GM18861 (cell line): ENCODE results near the gene PAK4.
"Not testable (repeated sequence)": the region's sequence is repeated elsewhere in the genome, so short reads cannot be mapped to it uniquely, and the experiment has no call there.

Experiments used
- ATAC-seq: cut with Tn5 transposase; IDR thresholded peaks from one replicate; pipeline ENCODE4 v1.9.1; 2021; ENCODE audit not compliant: unreplicated experiment

PAK4 gene

GRCh38 chr19:39128516-39129079 is 3.0 kb downstream of the PAK4 start:
- no peak for ATAC-seq

- no peak for ATAC-seq
These were observed 3.5 kb downstream of the PAK4 start for GRCh38 chr19:39129116-39129515.

DNA sequence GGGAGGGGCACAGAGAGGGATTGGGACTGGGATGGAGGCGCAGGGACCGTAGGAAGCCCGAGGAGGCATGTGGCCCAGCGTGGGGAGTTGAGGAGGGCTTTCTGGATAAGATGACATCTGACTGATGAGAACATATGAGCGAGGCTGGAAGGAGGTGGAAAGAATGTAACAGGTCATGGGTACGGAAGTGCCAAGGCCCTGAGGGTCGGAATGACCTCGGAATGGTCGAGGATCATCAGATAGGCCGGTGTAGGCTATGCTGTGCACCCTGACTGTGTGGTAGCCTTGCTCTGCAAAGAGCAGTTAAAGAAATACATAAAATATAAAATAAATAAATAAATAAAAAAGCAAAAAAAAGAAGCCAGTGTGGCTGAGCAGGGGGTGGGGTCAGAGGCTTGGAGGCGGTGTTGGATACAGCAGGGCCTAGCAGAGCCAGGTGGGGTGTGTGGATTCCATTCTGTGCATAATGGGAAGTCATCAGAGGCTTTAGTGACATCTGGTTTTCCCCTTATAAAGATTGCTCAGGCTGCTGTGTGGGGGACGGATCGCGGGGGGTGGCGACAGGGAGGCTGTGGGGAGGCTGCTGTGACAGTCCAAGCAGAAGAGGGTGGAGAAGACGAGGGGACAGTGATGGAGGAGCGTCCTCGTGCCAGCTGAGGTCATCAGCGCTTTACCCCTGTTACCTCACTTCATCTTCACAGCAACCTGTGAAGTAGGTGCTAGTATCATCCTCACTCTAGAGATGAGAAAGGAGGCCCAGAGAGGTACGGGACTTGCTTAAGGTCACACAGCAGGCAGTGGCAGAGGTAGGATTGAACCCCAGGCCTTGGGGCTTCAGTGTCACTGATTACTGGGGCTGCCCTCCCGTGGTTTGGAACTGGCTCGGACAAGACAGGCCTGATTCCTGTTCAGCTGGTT is 5.0 kb downstream of the PAK4 start:
- no peak for ATAC-seq

DNA sequence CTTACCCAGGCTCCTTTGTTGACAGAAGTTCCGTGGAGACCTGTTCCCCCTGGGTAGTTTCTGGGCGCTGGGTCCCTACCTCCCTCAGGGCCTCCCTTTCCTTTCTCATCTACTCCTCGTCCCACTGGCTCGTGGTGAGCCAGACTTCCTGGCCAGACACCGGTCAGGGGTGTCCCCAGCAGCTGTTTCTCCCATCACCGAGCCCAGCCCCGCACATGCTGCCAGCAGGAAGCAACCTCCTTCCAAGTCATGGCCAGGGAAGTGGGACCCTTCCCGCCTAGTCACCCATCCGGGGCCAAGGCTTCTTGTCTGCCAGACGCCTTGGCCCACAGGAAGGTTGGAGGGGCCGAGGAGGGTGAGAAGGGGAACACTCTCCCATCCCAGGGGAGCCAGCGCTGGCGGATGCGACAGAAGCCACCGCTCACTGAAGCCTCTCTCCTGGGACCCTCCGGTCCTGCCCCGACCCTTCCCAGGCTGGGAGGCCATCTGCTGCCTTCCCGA is 5.7 kb downstream of the PAK4 start:
- ATAC-seq, result no peak

GRCh38 chr19:39132344-39132969 is 6.9 kb downstream of the PAK4 start:
- ATAC-seq, result no peak

DNA sequence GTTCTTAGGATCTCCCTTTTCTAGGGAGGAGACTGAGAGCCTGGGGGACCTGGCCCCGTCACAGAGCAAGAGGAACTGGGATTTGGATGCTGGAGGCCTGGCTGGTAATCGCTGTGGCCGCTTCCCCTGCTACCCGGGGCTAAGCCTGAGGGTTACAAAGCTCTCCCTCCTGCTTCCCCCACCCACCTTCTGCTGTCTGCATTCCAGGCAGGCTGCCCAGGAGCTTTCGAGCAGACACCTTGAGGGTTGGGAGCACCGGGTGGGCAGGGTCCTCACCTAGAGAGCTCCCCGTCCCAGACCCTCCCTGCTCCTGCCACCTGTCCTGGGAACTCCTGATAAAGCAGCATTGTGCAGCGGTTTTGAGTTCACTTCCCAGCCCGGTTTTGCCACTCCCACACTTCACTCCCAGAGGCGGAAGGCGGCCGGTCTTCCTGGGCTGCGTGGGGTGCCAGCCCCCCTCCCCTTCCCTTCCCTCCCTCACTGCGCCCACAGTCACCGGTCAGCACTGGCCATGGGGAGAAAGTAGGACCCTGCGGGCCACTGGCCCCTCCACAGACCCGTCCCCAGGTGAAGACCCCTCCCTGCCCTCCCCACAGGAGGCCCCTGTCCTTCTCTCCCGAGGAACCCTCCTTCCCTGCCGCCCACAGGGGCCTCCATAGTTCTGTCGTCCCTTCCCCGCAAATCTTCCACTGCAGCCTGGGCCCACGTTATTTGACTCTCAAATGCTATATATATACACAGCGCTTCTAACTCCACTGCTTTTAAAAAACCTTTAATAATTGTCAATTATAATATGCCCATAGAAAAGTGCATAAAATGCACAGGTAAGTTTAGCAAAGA is 8.1 kb downstream of the PAK4 start:
- no peak for ATAC-seq

DNA sequence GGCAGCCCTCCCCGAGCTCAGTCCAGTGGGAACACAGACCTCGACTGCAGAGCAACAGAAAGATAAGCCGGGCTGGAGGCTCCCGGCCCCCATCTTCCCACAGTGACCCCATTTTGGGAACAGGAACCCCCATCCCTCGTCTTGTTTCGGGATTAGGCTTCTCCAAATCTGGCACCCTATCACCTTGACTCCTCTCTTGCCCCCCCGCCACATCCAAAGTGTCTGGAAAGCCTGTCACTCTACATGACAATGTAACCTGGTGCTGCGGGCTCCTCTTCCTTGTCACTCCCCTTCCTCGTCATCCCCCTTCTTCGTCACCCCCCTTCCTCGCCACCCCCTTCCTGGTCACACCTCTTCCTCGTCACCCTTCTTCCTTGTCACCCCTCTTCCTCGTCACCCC is 10.1 kb downstream of the PAK4 start:
- ATAC-seq, result no peak

- no peak for ATAC-seq
These were observed 10.8 kb downstream of the PAK4 start for GRCh38 chr19:39136225-39136940.

DNA sequence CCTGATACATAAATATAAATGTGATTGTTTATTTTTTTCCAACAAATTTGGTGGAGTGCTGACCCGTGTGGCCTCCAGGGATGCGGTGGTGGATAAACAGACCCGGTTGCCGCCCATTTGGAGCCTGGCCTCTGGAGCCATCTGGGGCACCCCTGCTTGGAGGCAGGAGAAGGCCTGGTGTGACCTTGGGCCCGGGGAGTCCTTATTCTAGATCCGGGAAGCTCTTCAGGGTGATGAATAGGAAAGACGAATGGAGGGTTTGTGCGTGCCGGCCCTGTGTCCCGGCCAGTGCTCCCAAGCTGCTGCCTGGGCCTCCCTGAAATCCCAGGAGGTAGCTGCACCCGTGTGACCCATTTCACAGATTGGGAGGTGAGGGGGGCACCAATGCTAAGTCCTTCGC is 11.5 kb downstream of the PAK4 start:
- ATAC-seq, result no peak

GRCh38 chr19:39138221-39139211 is 12.9 kb downstream of the PAK4 start:
- ATAC-seq, result no peak

- ATAC-seq, result no peak
These were observed 13.8 kb downstream of the PAK4 start for GRCh38 chr19:39139305-39139874.

DNA sequence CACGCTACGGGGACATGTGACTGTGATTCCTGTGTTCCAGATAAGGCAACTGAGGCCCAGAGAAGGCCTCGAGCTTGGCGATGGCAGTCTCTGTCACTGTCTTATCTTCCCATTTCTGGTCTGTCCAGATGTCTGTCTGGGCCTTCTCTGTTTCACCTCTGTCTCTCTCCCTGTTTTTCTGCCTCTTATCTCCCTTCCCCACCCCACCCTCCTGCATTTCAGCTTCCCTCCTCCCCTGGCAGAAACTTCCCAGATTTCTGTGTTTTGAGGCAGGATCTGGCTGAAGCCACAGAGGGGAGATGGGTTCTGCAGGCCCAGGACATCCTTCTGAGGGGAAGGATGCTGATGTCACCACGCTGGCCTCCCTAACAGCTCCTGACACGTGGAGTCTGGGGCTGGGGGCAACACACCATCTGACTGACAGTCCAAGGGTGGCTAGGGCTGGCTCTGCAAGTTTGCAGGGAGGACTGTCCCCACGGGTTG is 14.4 kb downstream of the PAK4 start:
- ATAC-seq, result no peak

DNA sequence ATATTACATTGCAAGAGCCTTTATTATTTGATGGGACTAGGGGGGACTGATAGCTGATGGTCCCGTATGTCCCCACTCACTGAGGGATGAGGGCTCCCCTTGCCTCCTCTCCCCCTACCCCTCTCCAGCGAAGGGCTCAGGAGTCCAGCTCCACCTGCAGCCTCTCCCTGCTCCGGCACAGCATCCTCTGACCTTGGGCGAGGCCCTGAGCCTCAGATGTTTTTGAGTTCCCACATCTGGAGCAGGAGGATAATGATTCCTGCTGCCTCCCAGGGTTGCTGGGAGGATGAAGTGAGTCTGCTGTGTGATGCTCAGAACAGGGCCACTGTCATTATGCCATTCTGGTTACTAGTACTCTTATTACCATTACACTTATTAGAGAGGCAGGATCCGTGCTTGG is 15.0 kb downstream of the PAK4 start:
- no peak for ATAC-seq

- no peak for ATAC-seq
These were observed 16.3 kb downstream of the PAK4 start for GRCh38 chr19:39141929-39142328.

DNA sequence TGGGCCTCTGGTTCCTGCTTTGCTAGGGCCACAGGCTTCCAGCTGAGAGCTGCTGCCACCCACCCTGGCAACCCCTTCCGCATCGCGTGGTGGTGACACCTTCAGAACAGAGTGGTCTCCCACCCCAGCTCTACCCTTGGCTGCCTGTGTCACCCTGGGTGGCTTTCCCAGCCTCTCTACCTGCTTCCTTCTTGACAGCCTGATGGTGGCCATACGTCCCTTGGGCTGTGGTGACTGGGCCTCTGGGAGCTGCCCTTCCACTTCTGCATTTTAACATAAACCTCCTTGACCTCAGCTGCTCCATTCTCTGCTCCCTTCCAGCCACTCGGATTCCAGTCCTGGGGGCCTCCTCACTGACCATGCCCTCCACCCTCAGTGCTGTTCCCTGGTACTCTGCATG is 17.0 kb downstream of the PAK4 start:
- ATAC-seq, result no peak

DNA sequence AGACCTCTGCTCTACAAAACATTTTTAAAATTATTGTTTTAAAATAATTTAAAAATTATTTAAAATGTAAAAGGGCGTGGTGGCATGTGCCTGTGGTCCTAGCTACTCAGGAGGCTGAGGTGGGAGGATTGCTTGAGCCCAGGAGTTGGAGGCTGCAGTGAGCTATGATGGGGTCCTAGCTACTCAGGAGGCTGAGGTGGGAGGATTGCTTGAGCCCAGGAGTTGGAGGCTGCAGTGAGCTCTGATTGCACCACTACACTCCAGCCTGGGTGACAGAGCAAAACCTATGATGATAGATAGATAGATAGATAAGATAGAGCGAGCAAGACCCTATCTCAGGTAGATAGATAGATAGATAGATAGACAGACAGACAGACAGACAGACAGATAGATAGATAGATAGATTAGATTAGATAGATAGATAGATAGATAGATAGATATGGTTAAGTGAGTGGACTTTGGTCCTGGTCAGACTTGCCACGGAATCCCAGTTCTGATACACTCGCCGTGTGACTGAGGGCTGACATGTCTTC is 18.2 kb downstream of the PAK4 start:
- ATAC-seq, result not testable (repeated sequence)

DNA sequence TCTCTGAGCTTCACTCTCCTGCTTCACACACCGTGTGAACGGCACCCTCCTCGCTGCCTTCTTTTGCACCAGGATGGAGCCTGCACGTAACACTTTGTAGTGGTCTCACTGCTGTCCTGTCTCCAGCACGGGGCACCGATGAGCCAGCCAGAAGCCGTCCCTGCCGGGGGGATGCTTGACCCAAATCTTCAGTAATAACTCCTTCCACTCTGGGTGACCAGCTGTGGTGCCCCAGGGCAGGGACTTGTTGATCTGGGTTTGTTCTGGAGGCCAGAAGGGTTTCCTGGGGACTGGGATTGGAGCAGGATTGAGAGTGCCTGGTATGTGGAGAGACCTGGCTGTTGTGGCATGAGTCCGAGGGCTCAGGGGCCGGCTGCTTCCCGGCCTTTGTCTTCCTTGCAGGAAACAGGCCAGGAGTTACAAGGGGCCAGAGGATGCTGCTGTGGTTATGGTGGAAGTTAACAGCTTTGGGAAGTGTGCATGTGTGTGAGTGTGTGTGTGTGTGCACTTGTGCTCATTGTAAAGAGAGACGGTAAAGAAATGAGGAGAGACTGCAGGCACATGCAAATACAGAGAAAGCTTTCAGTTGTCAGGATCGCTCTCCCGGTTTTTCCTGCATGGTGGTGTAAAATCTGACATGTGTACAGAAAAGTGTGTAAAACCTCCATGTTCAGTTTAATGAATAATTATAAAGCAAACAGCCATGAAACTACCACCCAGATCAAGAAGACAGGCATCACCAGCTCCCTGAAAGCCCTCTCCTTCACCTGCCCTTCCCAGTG is 18.9 kb downstream of the PAK4 start:
- ATAC-seq, result no peak
